ENCODE results near the gene FOXP1.

FOXP1 gene

DNA sequence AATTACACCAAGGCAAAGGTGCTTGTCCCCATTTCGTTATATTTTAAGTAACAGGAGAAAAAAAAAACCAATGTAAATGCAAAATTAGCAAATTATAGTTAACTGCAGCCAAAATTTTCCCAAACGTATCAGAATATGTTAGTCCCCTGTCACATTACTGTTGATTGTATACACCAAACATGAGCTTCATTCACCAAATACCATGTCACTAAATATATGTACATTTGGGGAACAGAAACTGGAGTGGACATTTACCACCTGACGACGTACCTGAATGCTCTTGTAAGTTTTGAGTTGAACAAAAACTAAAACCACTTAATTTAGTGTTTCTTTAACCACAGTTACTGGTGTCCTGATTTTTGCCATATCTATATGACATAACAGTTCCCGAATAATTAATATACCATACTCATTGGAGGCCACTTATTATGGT lies 3.3 kb upstream of the FOXP1 start:
- no peak for DNase-seq (ENCODE audit: low read depth in 3 of 3)

- DNase-seq (ENCODE audit: low read depth in 3 of 3) = no peak
Observed at GRCh38 chr3:71585887-71586809, 2.6 kb upstream of the FOXP1 start.

GRCh38 chr3:71585131-71585530 lies 1.6 kb upstream of the FOXP1 start:
- no peak for DNase-seq (ENCODE audit: low read depth in 3 of 3)

GRCh38 chr3:71584394-71585011 lies 975 bp upstream of the FOXP1 start:
- peak; percentile 27 to 59 (median 55) for DNase-seq (ENCODE audit: low read depth in 3 of 3)

DNA sequence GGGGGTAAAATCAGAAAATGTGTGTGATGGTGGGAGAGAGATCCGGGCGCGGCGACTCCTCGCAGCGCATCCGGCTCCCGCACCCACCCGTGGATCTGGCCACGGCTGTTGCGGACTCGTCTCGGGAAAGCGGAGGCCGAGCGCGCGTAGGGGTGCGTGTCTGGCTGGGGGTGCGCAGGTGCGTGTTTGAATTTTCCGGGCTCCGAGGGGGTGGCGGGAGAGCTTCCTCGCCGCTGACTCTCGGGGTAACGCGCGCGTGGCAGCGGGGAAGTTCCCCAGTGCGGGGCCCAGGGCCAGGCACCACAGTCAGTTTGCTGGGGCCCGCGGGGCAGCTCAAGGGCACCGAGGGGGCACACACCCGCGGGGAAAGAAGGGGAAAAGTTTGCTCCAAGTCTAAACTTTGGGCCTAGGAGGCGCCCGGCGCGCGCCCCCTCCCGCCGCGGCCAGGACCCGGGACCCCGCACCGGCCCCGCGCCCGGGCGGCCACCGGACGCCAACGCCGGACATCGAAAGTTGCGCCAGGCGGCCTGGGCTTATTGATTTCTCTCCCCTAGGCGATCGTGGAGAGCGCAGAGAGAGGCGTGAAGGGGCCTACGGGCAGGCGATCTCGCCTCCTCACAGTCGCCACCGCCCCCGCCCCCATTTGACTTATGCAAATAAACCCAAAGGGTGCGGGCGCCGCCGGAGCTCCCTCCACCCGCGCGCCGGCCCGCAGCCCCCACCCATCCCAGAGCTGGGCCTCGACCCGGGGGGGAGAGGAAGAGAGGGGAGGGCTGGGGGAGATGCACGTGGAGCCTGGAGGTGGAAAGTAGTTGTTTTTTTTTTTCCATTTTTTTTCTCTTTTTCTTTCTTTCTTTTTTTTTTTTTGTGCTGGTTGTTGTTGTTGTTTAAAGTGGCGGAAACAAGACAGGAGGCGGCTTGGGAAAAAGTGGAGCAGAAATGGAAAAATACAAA lies 639 bp downstream of the FOXP1 start:
- DNase-seq (ENCODE audit: low read depth in 3 of 3) = peak; percentile 53 to 77 (median 60)

DNA sequence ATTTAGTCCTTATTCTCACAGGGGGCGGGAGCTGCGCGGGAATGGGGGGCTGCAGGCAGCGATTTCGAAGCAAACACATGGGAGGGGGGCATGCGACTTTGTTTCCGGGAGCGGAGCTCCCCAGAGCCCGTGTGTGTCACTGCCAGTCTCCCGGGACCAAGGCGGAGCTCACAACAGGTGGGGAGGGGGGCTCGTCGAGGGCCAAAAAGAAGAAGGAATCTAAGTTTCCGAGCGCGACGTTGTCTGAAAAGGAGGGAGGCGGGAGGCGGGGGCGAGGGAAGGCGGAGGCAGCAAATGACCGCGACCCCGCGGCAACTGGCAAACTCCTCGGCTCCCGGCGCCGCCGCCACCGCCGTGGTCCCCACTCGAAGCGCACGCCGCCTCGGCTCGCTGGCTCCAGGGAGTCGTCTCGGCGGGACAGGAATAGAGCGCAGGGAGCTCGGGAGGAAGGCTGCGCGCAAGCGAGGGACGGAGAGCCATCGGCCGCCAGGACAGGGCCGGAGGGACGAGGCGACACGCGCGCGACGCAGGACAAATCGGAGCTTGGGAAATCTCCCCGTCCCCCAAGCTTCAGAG lies 1.4 kb downstream of the FOXP1 start:
- peak in 2 of 3 donors; percentile 23 to 49 for DNase-seq (ENCODE audit: low read depth in 3 of 3)

GRCh38 chr3:71581457-71582035 lies 2.0 kb downstream of the FOXP1 start:
- DNase-seq (ENCODE audit: low read depth in 3 of 3) = peak in 1 of 3 donors; percentile 38

- no peak for DNase-seq (ENCODE audit: low read depth in 3 of 3)
Observed at GRCh38 chr3:71580636-71581456, 2.7 kb downstream of the FOXP1 start.

DNA sequence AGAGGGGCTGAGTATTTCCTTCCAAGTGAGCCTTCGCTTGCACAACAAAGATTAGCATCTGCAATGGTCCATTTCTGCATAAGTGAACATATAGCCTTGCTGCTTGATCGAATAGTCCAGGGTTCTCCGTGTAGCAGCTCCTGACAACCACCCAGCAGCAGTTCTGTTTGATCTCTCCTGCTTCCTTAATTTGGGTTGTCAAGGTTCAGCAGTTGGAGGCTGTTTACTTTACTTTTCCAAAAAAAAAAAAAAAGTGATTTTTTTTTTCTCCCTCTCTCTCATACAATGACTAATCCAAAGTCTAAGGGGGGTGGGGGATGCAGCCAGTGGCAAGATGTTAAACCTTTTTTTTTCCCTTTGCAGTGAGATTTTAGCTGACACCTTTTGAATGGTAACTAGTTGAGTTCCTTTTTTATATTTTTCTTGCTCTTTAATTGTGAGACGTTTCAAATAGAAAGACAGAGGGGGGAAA lies 3.6 kb downstream of the FOXP1 start:
- DNase-seq (ENCODE audit: low read depth in 3 of 3) = no peak

GRCh38 chr3:71579326-71579934 lies 4.1 kb downstream of the FOXP1 start:
- no peak for DNase-seq (ENCODE audit: low read depth in 3 of 3)

DNA sequence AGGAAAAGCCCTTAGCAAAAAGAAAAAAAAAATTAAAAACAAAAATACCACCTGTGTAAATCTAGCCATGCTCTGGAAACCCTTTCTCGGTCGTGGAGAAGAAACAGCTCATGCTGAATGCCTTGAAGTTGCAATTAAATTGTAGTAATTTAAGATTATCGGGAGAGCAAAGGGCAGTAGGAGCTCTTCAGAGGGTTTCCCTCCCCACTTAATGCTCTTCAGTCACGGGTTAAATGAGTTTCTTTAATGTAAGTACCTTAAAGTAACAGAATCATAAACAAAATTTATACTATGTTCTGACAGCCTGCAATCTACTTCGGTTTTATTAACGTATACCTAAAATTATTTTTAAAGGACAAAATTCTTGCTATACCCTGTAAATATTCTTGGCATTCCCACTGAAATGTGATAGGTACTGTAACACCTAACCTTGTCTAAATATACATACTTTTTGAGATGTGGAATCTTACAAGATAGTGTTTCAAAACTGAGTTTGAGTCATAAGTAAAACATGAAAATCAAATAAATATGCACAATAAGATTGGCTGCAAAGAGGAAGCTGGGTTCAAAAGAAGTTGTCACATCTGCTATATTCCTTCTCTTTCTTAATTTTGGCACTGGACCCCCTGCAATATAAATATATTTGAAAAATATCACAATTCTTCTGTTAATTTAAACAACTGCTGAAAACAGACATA lies 5.3 kb downstream of the FOXP1 start:
- DNase-seq (ENCODE audit: low read depth in 3 of 3) = no peak

DNA sequence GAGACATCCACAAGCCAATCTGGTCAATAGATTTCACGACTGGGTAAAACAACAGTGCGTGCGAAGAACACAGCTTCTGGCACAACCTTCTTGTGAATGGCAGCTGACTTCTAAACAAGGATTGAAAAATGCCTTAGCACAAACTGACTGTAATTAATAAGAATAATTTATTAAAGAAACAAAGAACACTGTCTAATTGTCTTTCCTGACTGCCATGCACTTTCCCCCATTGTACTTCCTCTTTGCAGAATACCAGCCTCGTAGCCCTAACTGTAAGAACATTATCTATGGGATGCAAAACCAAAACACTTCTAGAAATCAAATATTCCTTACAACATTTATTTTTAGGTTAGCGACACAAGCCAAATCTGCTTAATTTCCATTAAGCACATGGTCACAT lies 6.5 kb downstream of the FOXP1 start:
- no peak for DNase-seq (ENCODE audit: low read depth in 3 of 3)

DNA sequence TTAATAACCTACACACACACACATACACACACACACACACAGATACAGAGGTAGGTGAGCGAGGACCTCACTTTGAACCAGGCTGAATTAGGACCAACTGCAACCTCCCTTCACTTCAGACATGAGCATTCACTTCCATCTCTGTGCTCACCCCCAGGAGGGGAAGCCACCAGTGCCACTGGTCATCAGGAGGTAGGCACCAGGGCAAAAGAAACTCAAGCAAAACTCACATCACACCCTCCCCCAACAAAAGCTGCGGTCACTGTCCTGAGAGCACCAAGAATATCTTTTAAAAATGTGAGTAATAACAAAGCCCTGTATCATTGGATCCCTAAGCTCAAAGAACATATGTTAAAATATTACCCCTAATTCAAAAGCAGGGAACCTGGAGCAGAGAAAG lies 8.1 kb downstream of the FOXP1 start:
- DNase-seq (ENCODE audit: low read depth in 3 of 3) = no peak

DNA sequence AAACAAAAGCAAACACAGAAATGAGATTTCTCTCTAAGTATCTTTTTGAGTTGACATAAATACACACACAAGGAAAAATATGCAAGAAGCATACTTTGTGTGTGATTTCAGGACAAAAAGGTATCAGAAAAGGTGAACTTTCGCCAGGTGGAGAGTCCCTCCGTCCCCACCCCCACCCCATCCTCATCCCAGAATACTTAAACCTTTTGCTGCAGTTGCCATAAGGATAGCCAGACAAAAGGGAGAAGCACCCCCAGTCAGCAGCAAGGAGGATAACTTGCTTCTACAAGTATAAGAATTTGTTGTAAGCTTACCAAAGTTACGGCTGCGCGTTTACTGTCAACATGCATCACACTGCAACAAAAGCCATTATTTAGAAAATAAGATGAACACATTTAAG lies 10.3 kb downstream of the FOXP1 start:
- DNase-seq (ENCODE audit: low read depth in 3 of 3) = no peak

DNA sequence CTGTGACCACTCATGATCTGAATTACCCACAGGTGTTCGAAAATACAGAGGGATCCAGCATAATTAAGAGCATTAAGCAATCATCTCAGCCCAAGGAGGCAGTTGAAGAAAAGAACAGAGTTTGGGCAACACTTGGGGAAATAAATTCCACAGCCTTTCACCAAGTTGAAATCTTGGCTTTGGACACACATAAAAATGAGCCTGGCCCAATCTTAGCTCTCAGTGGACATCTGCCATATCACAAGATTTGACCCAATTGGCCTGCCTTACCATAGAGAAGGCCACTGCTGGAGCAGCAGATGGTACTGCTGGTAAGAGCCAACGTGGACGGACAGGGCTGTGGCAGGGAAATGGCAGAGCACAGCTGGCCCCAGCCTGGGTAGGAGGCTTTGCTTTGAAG lies 13.0 kb downstream of the FOXP1 start:
- DNase-seq (ENCODE audit: low read depth in 3 of 3) = no peak

- no peak for DNase-seq (ENCODE audit: low read depth in 3 of 3)
Observed at GRCh38 chr3:71568207-71568606, 15.3 kb downstream of the FOXP1 start.

GRCh38 chr3:71566776-71567175 lies 16.8 kb downstream of the FOXP1 start:
- DNase-seq (ENCODE audit: low read depth in 3 of 3) = no peak

DNA sequence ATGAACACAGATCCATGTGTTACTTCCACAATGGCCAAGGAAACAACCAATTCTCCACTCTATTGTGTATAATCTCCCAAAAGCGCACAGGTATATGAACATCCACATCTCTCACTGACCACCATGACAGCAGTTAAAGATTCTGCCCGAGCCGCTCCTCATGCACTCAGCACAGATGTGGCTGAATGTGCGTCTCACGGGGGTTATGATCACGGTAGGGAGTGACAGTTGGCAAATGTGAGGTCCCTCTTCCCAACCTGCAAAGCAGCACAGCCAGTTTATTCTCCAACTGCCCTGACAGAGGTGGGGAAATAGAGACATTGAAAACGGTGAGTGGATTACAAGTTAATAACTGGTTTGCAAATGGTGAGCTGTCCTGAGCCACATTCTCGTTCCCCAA lies 17.6 kb downstream of the FOXP1 start:
- no peak for DNase-seq (ENCODE audit: low read depth in 3 of 3)

GRCh38 chr3:71565316-71565715 lies 18.2 kb downstream of the FOXP1 start:
- no peak for DNase-seq (ENCODE audit: low read depth in 3 of 3)

Data from stimulated activated CD4-positive, alpha-beta T cell treated with anti-CD3 and anti-CD28 coated beads, TNF-alpha, amount 100 ng/mL, for 48 hours (primary cell).